ENCODE measurements around the gene TTBK1.

The TTBK1 gene

GRCh38 chr6:43254846-43255245, 11.6 kb downstream of the TTBK1 start:
- Mint-ChIP-seq H3K36me3 (no peaks in the 10 kb centered on the region), H3K4me1 (peaks cover 10% of the 10 kb centered on the region), H3K4me3 (no peak overlapping the region), H3K27me3 (peaks cover 31% of the 10 kb centered on the region), H3K27ac (no peak overlapping the region), H3K9me3 (no peaks in the 10 kb centered on the region)
- no peak for DNase-seq (ENCODE audit: low spot score in 2 of 2)
- ATAC-seq (ENCODE audit: low read depth) = no peak

- ATAC-seq (ENCODE audit: low read depth) = no peak
- no peak overlapping the region for H3K27ac Mint-ChIP-seq
- H3K4me3 Mint-ChIP-seq = no peak overlapping the region
- H3K4me1 Mint-ChIP-seq = peaks cover 10% of the 10 kb centered on the region
- peaks cover 31% of the 10 kb centered on the region for H3K27me3 Mint-ChIP-seq
- H3K36me3 Mint-ChIP-seq = no peaks in the 10 kb centered on the region
- no peaks in the 10 kb centered on the region for H3K9me3 Mint-ChIP-seq
- no peak for DNase-seq (ENCODE audit: low spot score in 2 of 2)
Observed at GRCh38 chr6:43255408-43256054, 12.2 kb downstream of the TTBK1 start.

GRCh38 chr6:43256670-43257366, 13.5 kb downstream of the TTBK1 start:
- ATAC-seq (ENCODE audit: low read depth) = no peak
- no peak overlapping the region for H3K4me3 Mint-ChIP-seq
- H3K36me3 Mint-ChIP-seq = no peaks in the 10 kb centered on the region
- H3K27ac Mint-ChIP-seq = no peak overlapping the region
- no peak for DNase-seq (ENCODE audit: low spot score in 2 of 2)
- peaks cover 8% of the 10 kb centered on the region for H3K4me1 Mint-ChIP-seq
- H3K9me3 Mint-ChIP-seq = no peaks in the 10 kb centered on the region
- H3K27me3 Mint-ChIP-seq = peaks cover 24% of the 10 kb centered on the region

- ATAC-seq (ENCODE audit: low read depth) = peak; percentile 35
- no peak overlapping the region for H3K27ac Mint-ChIP-seq
- H3K27me3 Mint-ChIP-seq = peaks cover 21% of the 10 kb centered on the region
Observed at GRCh38 chr6:43257367-43258145, 14.3 kb downstream of the TTBK1 start.

GRCh38 chr6:43258180-43258579, 14.9 kb downstream of the TTBK1 start:
- no peak for ATAC-seq (ENCODE audit: low read depth)
- H3K9me3 Mint-ChIP-seq = no peaks in the 10 kb centered on the region
- H3K4me1 Mint-ChIP-seq = peaks cover 8% of the 10 kb centered on the region
- H3K36me3 Mint-ChIP-seq = no peaks in the 10 kb centered on the region
- peaks cover 16% of the 10 kb centered on the region for H3K27me3 Mint-ChIP-seq
- H3K27ac Mint-ChIP-seq = no peak overlapping the region
- DNase-seq (ENCODE audit: low spot score in 2 of 2) = no peak
- H3K4me3 Mint-ChIP-seq = no peak overlapping the region

More at GRCh38 chr6:43257367-43258145, 14.3 kb downstream of the TTBK1 start:
- H3K4me1 Mint-ChIP-seq = peaks cover 8% of the 10 kb centered on the region
- DNase-seq (ENCODE audit: low spot score in 2 of 2) = no peak
- H3K36me3 Mint-ChIP-seq = no peaks in the 10 kb centered on the region
- H3K9me3 Mint-ChIP-seq = no peaks in the 10 kb centered on the region
- H3K4me3 Mint-ChIP-seq = no peak overlapping the region

GRCh38 chr6:43258807-43259686, 15.8 kb downstream of the TTBK1 start:
- Mint-ChIP-seq H3K27ac (no peak overlapping the region), H3K4me1 (peaks cover 14% of the 10 kb centered on the region), H3K36me3 (no peaks in the 10 kb centered on the region), H3K27me3 (peaks cover 17% of the 10 kb centered on the region), H3K4me3 (no peak overlapping the region), H3K9me3 (no peaks in the 10 kb centered on the region)
- DNase-seq (ENCODE audit: low spot score in 2 of 2) = no peak
- ATAC-seq (ENCODE audit: low read depth) = no peak

- peaks cover 17% of the 10 kb centered on the region for H3K4me1 Mint-ChIP-seq
- H3K27ac Mint-ChIP-seq = no peak overlapping the region
- DNase-seq (ENCODE audit: low spot score in 2 of 2) (no peak), ATAC-seq (ENCODE audit: low read depth) (no peak)
- no peaks in the 10 kb centered on the region for H3K9me3 Mint-ChIP-seq
- no peak overlapping the region for H3K4me3 Mint-ChIP-seq
- no peaks in the 10 kb centered on the region for H3K36me3 Mint-ChIP-seq
- H3K27me3 Mint-ChIP-seq = peaks cover 11% of the 10 kb centered on the region
Observed at GRCh38 chr6:43260791-43261190, 17.5 kb downstream of the TTBK1 start.

- H3K27ac Mint-ChIP-seq = no peak overlapping the region
- H3K27me3 Mint-ChIP-seq = peaks cover 10% of the 10 kb centered on the region
- DNase-seq (ENCODE audit: low spot score in 2 of 2) = no peak
- H3K4me3 Mint-ChIP-seq = no peak overlapping the region
- H3K36me3 Mint-ChIP-seq = no peaks in the 10 kb centered on the region
- H3K4me1 Mint-ChIP-seq = peaks cover 17% of the 10 kb centered on the region
- no peak for ATAC-seq (ENCODE audit: low read depth)
- no peaks in the 10 kb centered on the region for H3K9me3 Mint-ChIP-seq
Observed at GRCh38 chr6:43261198-43261597, 17.9 kb downstream of the TTBK1 start.

- H3K27me3 Mint-ChIP-seq = peaks cover 10% of the 10 kb centered on the region
- H3K27ac Mint-ChIP-seq = no peak overlapping the region
- no peak overlapping the region for H3K4me3 Mint-ChIP-seq
- H3K4me1 Mint-ChIP-seq = peaks cover 15% of the 10 kb centered on the region
- ATAC-seq (ENCODE audit: low read depth) (no peak), DNase-seq (ENCODE audit: low spot score in 2 of 2) (no peak)
- H3K9me3 Mint-ChIP-seq = no peaks in the 10 kb centered on the region
- no peaks in the 10 kb centered on the region for H3K36me3 Mint-ChIP-seq
Observed at GRCh38 chr6:43262000-43262779, 18.9 kb downstream of the TTBK1 start.

GRCh38 chr6:43262780-43263313, 19.6 kb downstream of the TTBK1 start:
- Mint-ChIP-seq H3K9me3 (no peaks in the 10 kb centered on the region), H3K27me3 (peaks cover 10% of the 10 kb centered on the region), H3K36me3 (no peaks in the 10 kb centered on the region), H3K4me3 (no peak overlapping the region), H3K27ac (no peak overlapping the region), H3K4me1 (peaks cover 11% of the 10 kb centered on the region)
- ATAC-seq (ENCODE audit: low read depth) (no peak), DNase-seq (ENCODE audit: low spot score in 2 of 2) (no peak)

GRCh38 chr6:43263314-43264178, 20.3 kb downstream of the TTBK1 start:
- no peak overlapping the region for H3K4me3 Mint-ChIP-seq
- DNase-seq (ENCODE audit: low spot score in 2 of 2) = peak; percentile 75 to 77
- ATAC-seq (ENCODE audit: low read depth) = peak; percentile 99
- no peak overlapping the region for H3K27ac Mint-ChIP-seq
- peaks cover 6% of the 10 kb centered on the region for H3K27me3 Mint-ChIP-seq
- no peaks in the 10 kb centered on the region for H3K9me3 Mint-ChIP-seq
- H3K4me1 Mint-ChIP-seq = peaks cover 9% of the 10 kb centered on the region
- no peaks in the 10 kb centered on the region for H3K36me3 Mint-ChIP-seq

GRCh38 chr6:43264599-43265145, 21.4 kb downstream of the TTBK1 start:
- H3K9me3 Mint-ChIP-seq = no peaks in the 10 kb centered on the region
- DNase-seq (ENCODE audit: low spot score in 2 of 2) (no peak), ATAC-seq (ENCODE audit: low read depth) (no peak)
- peaks cover 16% of the 10 kb centered on the region for H3K4me1 Mint-ChIP-seq
- no peak overlapping the region for H3K27ac Mint-ChIP-seq
- H3K36me3 Mint-ChIP-seq = no peaks in the 10 kb centered on the region
- no peak overlapping the region for H3K4me3 Mint-ChIP-seq
- H3K27me3 Mint-ChIP-seq = peaks cover 4% of the 10 kb centered on the region
